Liver (tissue), 9 donors: ENCODE measurements around the gene IFNAR1. TPM values are rescaled to one million over a fixed set of nuclear protein-coding genes. Genes with fewer than 3 reads are reported as not detected.

ENCODE experiments used
- DNase-seq: peaks from one replicate; pipeline ENCODE4 v3.0.0-alpha.2; 2017; ENCODE audit warnings: low spot score
- H3K27ac ChIP-seq, 2 donors: one replicate each; pipeline ENCODE4 v1.7.0; 2013; ENCODE audit warnings: inconsistent platforms in 2 of 2, low read length in 2 of 2, control low read depth in 1 of 2, low read depth in 1 of 2, mild to moderate bottlenecking in 1 of 2
- H3K27me3 ChIP-seq, 4 donors: one replicate each; pipeline versions ENCODE4 v1.6.1 to v1.7.0; 2013; ENCODE audit warnings: low read length in 3 of 4, inconsistent platforms in 1 of 4, mild to moderate bottlenecking in 1 of 4, moderate library complexity in 1 of 4; ENCODE audit not compliant: control insufficient read depth in 4 of 4, insufficient read depth in 4 of 4
- H3K36me3 ChIP-seq, 4 donors: one replicate each; pipeline versions ENCODE4 v1.6.1 to v1.7.0; 2013; ENCODE audit warnings: low read length in 3 of 4, mild to moderate bottlenecking in 3 of 4, low read depth in 1 of 4, moderate library complexity in 1 of 4; ENCODE audit not compliant: control insufficient read depth in 4 of 4, insufficient read depth in 3 of 4
- H3K4me1 ChIP-seq, 4 donors: one replicate each; pipeline versions ENCODE4 v1.6.1 to v1.7.0; 2013; ENCODE audit warnings: low read length in 3 of 4, mild to moderate bottlenecking in 3 of 4, moderate library complexity in 1 of 4; ENCODE audit not compliant: control insufficient read depth in 4 of 4, insufficient read depth in 4 of 4
- H3K4me3 ChIP-seq, 3 donors: one replicate each; pipeline versions ENCODE4 v1.6.1 to v1.7.0; 2013; ENCODE audit warnings: low read length in 3 of 3, control low read depth in 1 of 3, low read depth in 1 of 3, mild to moderate bottlenecking in 1 of 3
- H3K9ac ChIP-seq, 2 donors: one replicate each; pipeline ENCODE4 v1.7.0; 2013; ENCODE audit warnings: low read length in 2 of 2, mild to moderate bottlenecking in 2 of 2, moderate library complexity in 2 of 2, control low read depth in 1 of 2, low read depth in 1 of 2
- H3K9me3 ChIP-seq, 4 donors: one replicate each; pipeline versions ENCODE4 v1.6.1 to v1.7.0; 2013; ENCODE audit warnings: low read length in 3 of 4; ENCODE audit not compliant: control insufficient read depth in 4 of 4
- ATF3 ChIP-seq: IDR thresholded peaks from 2 replicates; pipeline ENCODE4 v1.6.1; 2016; ENCODE audit warnings: antibody characterized with exemption
- EGR1 ChIP-seq, 2 donors: IDR thresholded peaks; 2 replicates each; pipeline ENCODE4 v1.6.1; 2016 to 2018; ENCODE audit warnings: antibody characterized with exemption in 2 of 2, low read depth in 2 of 2
- FOXA1 ChIP-seq: IDR thresholded peaks from 2 replicates; pipeline ENCODE4 v1.6.1; 2016; ENCODE audit warnings: antibody characterized with exemption
- FOXA2 ChIP-seq: IDR thresholded peaks from 2 replicates; pipeline ENCODE4 v1.6.1; 2016; ENCODE audit warnings: antibody characterized with exemption
- GABPA ChIP-seq, 2 donors: IDR thresholded peaks in 1 of 2; conservative IDR thresholded peaks in 1 of 2; 2 replicates each; pipeline ENCODE4 v1.6.1; 2016; ENCODE audit warnings: antibody characterized with exemption in 2 of 2, mild to moderate bottlenecking in 1 of 2, moderate library complexity in 1 of 2
- HNF4A ChIP-seq, 2 donors: conservative IDR thresholded peaks; 2 replicates each; pipeline ENCODE4 v1.6.1; 2016; ENCODE audit warnings: antibody characterized with exemption in 2 of 2, mild to moderate bottlenecking in 2 of 2
- HNF4G ChIP-seq: IDR thresholded peaks from 2 replicates; pipeline ENCODE4 v1.6.1; 2016; ENCODE audit warnings: antibody characterized with exemption
- NR2F2 ChIP-seq: IDR thresholded peaks from 2 replicates; pipeline ENCODE4 v1.6.1; 2016; ENCODE audit warnings: antibody characterized with exemption
- RAD21 ChIP-seq, 2 donors: IDR thresholded peaks; 2 replicates each; pipeline ENCODE4 v1.6.1; 2016; ENCODE audit warnings: antibody characterized with exemption in 2 of 2, mild to moderate bottlenecking in 2 of 2
- REST ChIP-seq: IDR thresholded peaks from 2 replicates; pipeline ENCODE4 v1.6.1; 2016; ENCODE audit warnings: antibody characterized with exemption, mild to moderate bottlenecking
- RXRA ChIP-seq, 2 donors: IDR thresholded peaks; 2 replicates each; pipeline ENCODE4 v1.6.1; 2017 to 2018; ENCODE audit warnings: antibody characterized with exemption in 2 of 2, mild to moderate bottlenecking in 1 of 2
- SP1 ChIP-seq: IDR thresholded peaks from 2 replicates; pipeline ENCODE4 v1.6.1; 2018; ENCODE audit warnings: antibody characterized with exemption, mild to moderate bottlenecking
- YY1 ChIP-seq: IDR thresholded peaks from 2 replicates; pipeline ENCODE4 v1.6.1; 2016; ENCODE audit warnings: antibody characterized with exemption, mild to moderate bottlenecking
- WGBS: extraction: QIAGEN DNeasy Blood & Tissue Kit; methylation state at CpG from one replicate; pipeline ENCODE4 v1.1.7; 2013; 5-methylcytosine and 5-hydroxymethylcytosine counted together
- polyA plus RNA-seq, 2 donors: library from polyadenylated mRNA; stranded (reverse) in 1 of 2; unstranded in 1 of 2; fragments of 200-250 nt in 1 of 2; fragments of >200 nt in 1 of 2; fragmentation: Nextera tagmentation in 1 of 2; extraction: Ambion mirVana in 1 of 2; gene quantifications; one replicate each; pipeline versions ENCODE4 v1.2.1 to v1.2.3, GENCODE V29; 2013 to 2015
- total RNA-seq, 2 donors: library from RNA; depleted of rRNA; stranded (reverse); fragments of >200 nt; gene quantifications; one replicate each; pipeline ENCODE4 v1.2.3, GENCODE V29; 2014
- TF ChIP-seq, protein P1 (sequence below): IDR thresholded peaks from 2 replicates; pipeline ENCODE4 v1.6.1; 2016; ENCODE audit warnings: antibody characterized with exemption
- donor health status: healthy.
- donor health status: healthy.
- donor health status: healthy.
- donor health status: healthy.
- donor health status: healthy.

The IFNAR1 gene
- total and polyA plus RNA-seq, 4 donors, result 31.1 to 54.3 (median 46.2) TPM

- peaks cover 2 to 7% (median 5%) of the 10 kb centered on the region in 4 donors for H3K4me1 ChIP-seq
- no peaks in the 10 kb centered on the region for H3K9me3 ChIP-seq
- no peaks in the 10 kb centered on the region for H3K36me3 ChIP-seq
- TF ChIP-seq GABPA (IDR thresholded peaks at IDR 0.05 in 1 of 2, conservative IDR thresholded peaks at IDR 0.05 in 1 of 2) (no peak), SP1 (peak; percentile 24), HNF4A (conservative IDR thresholded peaks at IDR 0.05) (peak in 1 of 2 donors; percentile 16), RXRA (IDR thresholded peaks at IDR 0.05) (peak; percentile 24 to 44), RAD21 (IDR thresholded peaks at IDR 0.05) (peak in 1 of 2 donors; percentile 5), NR2F2 (peak; percentile 19), ATF3 (no peak)
- WGBS, result 41% methylated on average over 20 of the region's 20 CpGs
- H3K27ac ChIP-seq, result peak overlapping the region; percentile 64 to 72
- H3K27me3 ChIP-seq, result no peaks in the 10 kb centered on the region
- no peak for DNase-seq
- no peak overlapping the region for H3K9ac ChIP-seq
- H3K4me3 ChIP-seq, result no peak overlapping the region
Measured at GRCh38 chr21:33383056-33383888, 58.5 kb downstream of the IFNAR1 start.

DNA sequence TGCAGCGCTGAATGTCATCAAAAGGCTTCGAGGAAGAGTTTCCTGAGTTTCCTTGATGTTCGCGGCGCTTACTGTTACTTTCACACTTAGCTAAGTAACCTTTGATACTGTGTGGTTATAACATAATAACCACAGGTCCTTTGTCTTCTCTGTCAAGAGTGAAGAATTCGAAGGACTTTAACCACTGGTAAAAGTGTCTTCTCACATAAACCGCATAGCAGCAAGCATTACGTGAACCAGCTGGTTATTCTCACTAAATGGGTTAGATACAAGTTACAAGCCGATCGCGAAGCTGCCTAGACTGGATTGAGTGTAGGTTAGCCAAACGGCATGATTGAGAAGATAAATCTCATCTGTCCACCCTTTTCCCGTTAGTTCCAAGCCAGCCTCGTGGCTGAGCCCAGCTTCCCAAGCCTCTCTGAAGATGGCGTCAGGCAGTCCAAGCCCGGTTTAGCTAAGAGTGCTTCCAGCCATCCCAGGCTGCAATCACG is 60.1 kb downstream of the IFNAR1 start:
- Histone ChIP-seq H3K27ac (no peak overlapping the region), H3K27me3 (no peaks in the 10 kb centered on the region), H3K36me3 (no peaks in the 10 kb centered on the region), H3K9me3 (no peaks in the 10 kb centered on the region), H3K4me3 (no peak overlapping the region), H3K9ac (no peak overlapping the region), H3K4me1 (peaks cover 2 to 7% (median 4%) of the 10 kb centered on the region in 4 donors)
- DNase-seq, result no peak
- 88% methylated on average over 17 of the region's 17 CpGs for WGBS
- no peak for TF ChIP-seq FOXA2
- no peak for TF ChIP-seq FOXA1
- no peak for TF ChIP-seq GABPA (IDR thresholded peaks at IDR 0.05 in 1 of 2, conservative IDR thresholded peaks at IDR 0.05 in 1 of 2)

DNA sequence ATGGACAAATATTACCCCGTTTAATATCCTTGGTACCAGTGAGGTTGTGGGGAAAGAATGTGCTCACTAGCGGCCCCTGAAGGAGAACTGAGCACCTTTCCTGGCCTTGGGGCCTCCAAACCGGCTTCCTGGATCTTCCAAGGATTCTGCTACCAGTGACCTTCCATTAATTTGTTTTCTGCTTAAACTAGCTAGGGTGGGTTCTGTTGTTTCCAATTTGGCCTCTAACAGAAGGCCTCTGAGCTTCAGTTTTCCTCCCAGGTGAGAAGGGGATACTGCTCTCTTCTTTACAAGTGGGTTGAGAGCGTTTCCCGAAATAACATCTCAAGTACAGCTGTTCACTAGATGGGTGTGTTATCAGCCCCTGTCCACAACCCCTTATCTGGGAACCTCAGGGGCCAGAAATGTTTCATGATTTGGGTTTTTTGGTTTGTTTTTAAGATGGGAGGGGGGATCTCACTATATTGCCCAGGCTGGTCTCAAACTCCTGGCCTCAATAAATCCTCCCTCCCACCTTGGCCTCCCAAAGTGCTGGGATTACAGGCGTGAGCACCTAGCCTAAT is 61.5 kb downstream of the IFNAR1 start:
- TF ChIP-seq RAD21 (IDR thresholded peaks at IDR 0.05) (no peak), HNF4G (no peak), NR2F2 (no peak), YY1 (no peak), GABPA (IDR thresholded peaks at IDR 0.05 in 1 of 2, conservative IDR thresholded peaks at IDR 0.05 in 1 of 2) (no peak)
- H3K9me3 ChIP-seq, result no peaks in the 10 kb centered on the region

GRCh38 chr21:33387294-33387693 is 62.5 kb downstream of the IFNAR1 start:
- H3K36me3 ChIP-seq, result no peaks in the 10 kb centered on the region
- TF ChIP-seq EGR1 (IDR thresholded peaks at IDR 0.05; ENCODE audit: low read depth in 2 of 2) (no peak), YY1 (no peak), REST (no peak)
- TF ChIP-seq, protein P1, sequence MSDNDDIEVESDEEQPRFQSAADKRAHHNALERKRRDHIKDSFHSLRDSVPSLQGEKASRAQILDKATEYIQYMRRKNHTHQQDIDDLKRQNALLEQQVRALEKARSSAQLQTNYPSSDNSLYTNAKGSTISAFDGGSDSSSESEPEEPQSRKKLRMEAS, result no peak
- no peak overlapping the region for H3K4me3 ChIP-seq
- no peaks in the 10 kb centered on the region for H3K9me3 ChIP-seq
- WGBS, result 96% methylated on average over 6 of the region's 6 CpGs
- no peaks in the 10 kb centered on the region for H3K27me3 ChIP-seq
- no peak for DNase-seq
- no peak overlapping the region for H3K27ac ChIP-seq
- no peak overlapping the region for H3K9ac ChIP-seq
- H3K4me1 ChIP-seq, result peaks cover 0 to 7% (median 4%) of the 10 kb centered on the region in 4 donors

More for the DNA sequence above, 61.5 kb downstream of the IFNAR1 start:
- H3K27ac ChIP-seq, result no peak overlapping the region
- H3K27me3 ChIP-seq, result no peaks in the 10 kb centered on the region
- H3K9ac ChIP-seq, result no peak overlapping the region
- no peaks in the 10 kb centered on the region for H3K36me3 ChIP-seq
- H3K4me1 ChIP-seq, result peaks cover 0 to 7% (median 4%) of the 10 kb centered on the region in 4 donors
- 85% methylated on average over 6 of the region's 6 CpGs for WGBS
- no peak overlapping the region for H3K4me3 ChIP-seq
- DNase-seq, result no peak
